Transverse colon (tissue), 4 donors: ENCODE results near the gene PTPRF. TPM values are rescaled to one million over a fixed set of nuclear protein-coding genes. Genes with fewer than 3 reads are reported as not detected.
A peak's percentile ranks its signal among the peaks of the same experiment; 100 is the strongest.

Source experiments
- DNase-seq: peaks from one replicate; pipeline ENCODE4 v3.0.0-alpha.2; 2019
- H3K27ac ChIP-seq, 4 donors: fragments of 200-600 bp; sonication (generic); 2 replicates each; pipeline ENCODE4 v1.5.1; 2016 to 2018; ENCODE audit warnings: inconsistent platforms in 4 of 4
- H3K27me3 ChIP-seq: fragments of 200-600 bp; sonication (generic); 2 replicates; pipeline ENCODE4 v1.5.1; 2017; ENCODE audit warnings: inconsistent platforms
- H3K36me3 ChIP-seq, 4 donors: fragments of 200-600 bp; sonication (generic); 2 replicates each; pipeline ENCODE4 v1.5.1; 2017 to 2019; ENCODE audit warnings: inconsistent platforms in 4 of 4
- H3K4me1 ChIP-seq, 4 donors: fragments of 200-600 bp; sonication (generic); 2 replicates each; pipeline ENCODE4 v1.5.1; 2017 to 2020; ENCODE audit warnings: inconsistent platforms in 4 of 4
- H3K4me3 ChIP-seq, 4 donors: fragments of 200-600 bp; sonication (generic); 1 replicate in 1 of 4; 2 replicates in 3 of 4; pipeline versions ENCODE4 v1.5.1 to v1.6.1; 2017 to 2019; ENCODE audit warnings: inconsistent platforms in 4 of 4
- H3K9me3 ChIP-seq, 2 donors: fragments of 200-600 bp; sonication (generic); 2 replicates each; pipeline ENCODE4 v1.5.1; 2017 to 2019; ENCODE audit warnings: inconsistent platforms in 2 of 2
- CTCF ChIP-seq, 5 experiments: fragments of 200-600 bp in 3 of 5; fragments of 450-650 bp in 2 of 5; sonication (generic) in 3 of 5; IDR thresholded peaks; 1 replicate in 2 of 5; 2 replicates in 3 of 5; pipeline ENCODE4 v1.5.1; 2016 to 2017; ENCODE audit warnings: antibody characterized with exemption in 5 of 5, inconsistent platforms in 3 of 5, mild to moderate bottlenecking in 2 of 5, moderate library complexity in 1 of 5
- EP300 ChIP-seq: sonication (generic); formaldehyde crosslinking; IDR thresholded peaks from one replicate; pipeline ENCODE4 v1.6.1; 2017; ENCODE audit warnings: antibody characterized with exemption, low read depth
- POLR2A ChIP-seq: fragments of 450-650 bp; IDR thresholded peaks from one replicate; pipeline ENCODE4 v1.6.1; 2016; ENCODE audit warnings: antibody characterized with exemption, mild to moderate bottlenecking, moderate library complexity
- POLR2AphosphoS5 ChIP-seq, 3 donors: sonication (generic); formaldehyde crosslinking; IDR thresholded peaks; one replicate each; pipeline ENCODE4 v1.6.1; 2016; ENCODE audit warnings: antibody characterized with exemption in 3 of 3
- WGBS, 2 donors: methylation state at CpG; one replicate each; pipeline ENCODE4 v1.1.5; 2018; ENCODE audit warnings: low coverage in 1 of 2; 5-methylcytosine and 5-hydroxymethylcytosine counted together
- in situ Hi-C, 4 donors: fragments of 200-750 bp; cut with MboI; loops; one replicate each; pipeline versions ENCODE4 v1.15.0 to v1.15.1; 2017; ENCODE audit warnings: low sequenced_read_pairs in 3 of 4, low pct_ligation_motif_present in 1 of 4, low pct_unique_long_range_greater_than_20kb in 1 of 4
- intact Hi-C: fragments of 100-400 bp; cut with DNase I; formaldehyde crosslinking; loops from one replicate; pipeline ENCODE4 v1.15.1; 2023; ENCODE audit warnings: low total_unique reads
- total RNA-seq, 4 donors: library from RNA; depleted of rRNA; stranded (reverse); fragments of >200 nt; gene quantifications; one replicate each; pipeline ENCODE4 v1.1.0, GENCODE V29; 2016

Gene PTPRF
- total RNA-seq, 4 donors from 2014 or later, result 278 to 549 (median 404) TPM

- no peaks in the 10 kb centered on the region for H3K36me3 ChIP-seq
- TF ChIP-seq POLR2A (peak; percentile 26), POLR2AphosphoS5 (IDR thresholded peaks at IDR 0.05) (peak in 2 of 3 donors; percentile 39 to 46), CTCF (IDR thresholded peaks at IDR 0.05) (no peak), EP300 (no peak)
- peak overlapping the region; percentile 90 to 95 (median 92) for H3K27ac ChIP-seq
- in situ Hi-C loops, result loop anchor here in 1 of 4 donors (25.0 kb wide), 1 partner anchor 406 kb away; the partner anchor contains the start of genes ARTN and IPO13
- no peaks in the 10 kb centered on the region for H3K9me3 ChIP-seq
- DNase-seq, result peak; percentile 63
- H3K4me1 ChIP-seq, result peaks cover 26 to 59% (median 53%) of the 10 kb centered on the region in 4 donors
- 0% methylated on average over 1 to 36 of the region's 102 CpGs for WGBS, 2 donors
- intact Hi-C loops, result no loop called here
- H3K27me3 ChIP-seq, result no peaks in the 10 kb centered on the region
- peak overlapping the region; percentile 71 to 92 (median 81) for H3K4me3 ChIP-seq
Measured at GRCh38 chr1:43531107-43531905, 623 bp downstream of the PTPRF start.

- TF ChIP-seq POLR2A, result peak; percentile 13
- no peak for TF ChIP-seq CTCF (IDR thresholded peaks at IDR 0.05)
- H3K4me1 ChIP-seq, result peaks cover 33 to 66% (median 61%) of the 10 kb centered on the region in 4 donors
- H3K9me3 ChIP-seq, result no peaks in the 10 kb centered on the region
- in situ Hi-C loops, result loop anchor here in 1 of 4 donors (25.0 kb wide), 1 partner anchor 405 kb away; the partner anchor contains the start of genes ARTN and IPO13
- H3K36me3 ChIP-seq, result no peaks in the 10 kb centered on the region
- H3K27me3 ChIP-seq, result no peaks in the 10 kb centered on the region
- H3K4me3 ChIP-seq, result peak overlapping the region; percentile 68 to 92 (median 72)
- 11 to 16% methylated on average over 9 to 15 of the region's 15 CpGs for WGBS, 2 donors
- intact Hi-C loops, result no loop called here
- H3K27ac ChIP-seq, result peak overlapping the region; percentile 90 to 95 (median 92)
- no peak for DNase-seq
Measured at GRCh38 chr1:43531906-43532584, 1.4 kb downstream of the PTPRF start.

GRCh38 chr1:43532716-43533115 lies 2.0 kb downstream of the PTPRF start:
- in situ Hi-C loops (loop anchor here in 1 of 4 donors (25.0 kb wide), 1 partner anchor 405 kb away; the partner anchor contains the start of genes ARTN and IPO13), intact Hi-C loops (no loop called here)
- H3K27ac ChIP-seq, result peak overlapping the region; percentile 90 to 95 (median 92)
- H3K27me3 ChIP-seq, result no peaks in the 10 kb centered on the region
- H3K9me3 ChIP-seq, result no peaks in the 10 kb centered on the region
- peak overlapping the region in 2 of 4 donors; percentile 71 to 92 for H3K4me3 ChIP-seq
- TF ChIP-seq EP300 (no peak), POLR2A (no peak), POLR2AphosphoS5 (IDR thresholded peaks at IDR 0.05) (no peak), CTCF (IDR thresholded peaks at IDR 0.05) (no peak)
- 57 to 58% methylated on average over 4 to 5 of the region's 5 CpGs for WGBS, 2 donors
- DNase-seq, result no peak
- H3K36me3 ChIP-seq, result no peaks in the 10 kb centered on the region
- H3K4me1 ChIP-seq, result peaks cover 35 to 73% (median 65%) of the 10 kb centered on the region in 4 donors

GRCh38 chr1:43533584-43533983 lies 2.9 kb downstream of the PTPRF start:
- in situ Hi-C loops (loop anchor here in 1 of 4 donors (25.0 kb wide), 1 partner anchor 404 kb away; the partner anchor contains the start of genes ARTN and IPO13), intact Hi-C loops (no loop called here)
- 49 to 66% methylated on average over 2 to 9 of the region's 9 CpGs for WGBS, 2 donors
- Histone ChIP-seq H3K27me3 (no peaks in the 10 kb centered on the region), H3K27ac (peak overlapping the region; percentile 90 to 95 (median 92)), H3K4me1 (peaks cover 38 to 77% (median 67%) of the 10 kb centered on the region in 4 donors), H3K9me3 (no peaks in the 10 kb centered on the region), H3K4me3 (no peak overlapping the region), H3K36me3 (no peaks in the 10 kb centered on the region)
- TF ChIP-seq EP300 (no peak), POLR2AphosphoS5 (IDR thresholded peaks at IDR 0.05) (no peak), POLR2A (no peak), CTCF (IDR thresholded peaks at IDR 0.05) (no peak)
- DNase-seq, result no peak
